Stimulated activated CD8-positive, alpha-beta memory T cell treated with anti-CD3 and anti-CD28 coated beads, Interleukin-7, amount 100 ng/mL, for 1 hour (primary cell): ENCODE results near the gene HOMEZ.

Experiments used
- DNase-seq, 2 donors: peaks; one replicate each; pipeline ENCODE4 v3.0.0-alpha.2; 2020; ENCODE audit warnings: low read depth in 2 of 2

HOMEZ gene

GRCh38 chr14:23307687-23308644, 22.0 kb upstream of the HOMEZ start:
- DNase-seq: no peak

- DNase-seq: no peak
These were observed 21.2 kb upstream of the HOMEZ start for GRCh38 chr14:23307146-23307530.

- no peak for DNase-seq
These were observed 20.6 kb upstream of the HOMEZ start, which contains the start of gene BCL2L2 for GRCh38 chr14:23306412-23307145. BCL2L2 (plus strand) TSS chr14:23306833; CDS start chr14:23307768, 935 bp downstream.

GRCh38 chr14:23302290-23303225, 16.6 kb upstream of the HOMEZ start, which contains the start of gene PPP1R3E:
PPP1R3E (minus strand) TSS chr14:23302859; CDS start chr14:23302576, 283 bp downstream.
- DNase-seq: peak; percentile 62 to 70

- peak in 1 of 2 donors; percentile 27 for DNase-seq
These were observed 16.0 kb upstream of the HOMEZ start for GRCh38 chr14:23301969-23302289.

GRCh38 chr14:23301288-23301968, 15.5 kb upstream of the HOMEZ start:
- DNase-seq: peak; percentile 91 to 94

- no peak for DNase-seq
These were observed 14.8 kb upstream of the HOMEZ start for GRCh38 chr14:23300687-23301223.

- no peak for DNase-seq
These were observed 14.2 kb upstream of the HOMEZ start for GRCh38 chr14:23299986-23300686.

GRCh38 chr14:23299211-23299957, 13.5 kb upstream of the HOMEZ start:
- no peak for DNase-seq

GRCh38 chr14:23297611-23298277, 11.8 kb upstream of the HOMEZ start:
- no peak for DNase-seq

GRCh38 chr14:23297096-23297495, 11.2 kb upstream of the HOMEZ start:
- no peak for DNase-seq

- DNase-seq: no peak
These were observed 10.3 kb upstream of the HOMEZ start for GRCh38 chr14:23296012-23296777.

- DNase-seq: no peak
These were observed 9.0 kb upstream of the HOMEZ start for GRCh38 chr14:23294734-23295561.

GRCh38 chr14:23286902-23287479, 1.1 kb upstream of the HOMEZ start:
- DNase-seq: no peak

GRCh38 chr14:23285530-23286019, 357 bp downstream of the HOMEZ start:
- no peak for DNase-seq
